ENCODE data around the gene HIGD1B.

DNA sequence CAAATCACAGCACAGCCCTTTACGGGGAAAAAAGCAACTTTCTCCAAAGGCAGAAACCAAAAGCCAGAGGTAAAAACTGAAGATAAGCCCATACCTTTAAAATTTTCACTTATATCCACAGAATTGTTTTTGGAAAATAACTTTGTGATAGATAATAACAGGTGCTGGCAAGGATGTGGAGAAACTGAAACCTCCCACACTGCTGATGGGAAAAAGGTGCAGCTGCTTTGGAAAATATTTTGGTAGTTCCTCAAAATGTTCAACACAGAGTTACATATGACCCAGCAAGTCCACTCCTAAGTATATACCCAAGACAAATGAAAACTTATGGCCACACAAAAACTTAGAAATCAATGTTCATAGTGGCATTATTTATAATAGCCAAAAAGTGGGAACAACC is 39.3 kb downstream of the HIGD1B start:
- TF ChIP-seq CTCF (conservative IDR thresholded peaks at IDR 0.05 in 1 of 2, IDR thresholded peaks at IDR 0.05 in 1 of 2; ENCODE audit: low read depth in 1 of 2, low read length in 2 of 2) = no peak
- TF ChIP-seq EZH2 (IDR thresholded peaks at IDR 0.05; ENCODE audit: low read length, missing control alignments) = no peak

All from fibroblast of lung (primary cell).